Amniotic stem cell (primary cell): ENCODE data around the gene UCKL1.

Experiments used
- DNase-seq: peaks from one replicate; lab custom pipeline; 2025; lab: John Stamatoyannopoulos, UW

UCKL1 gene

DNA sequence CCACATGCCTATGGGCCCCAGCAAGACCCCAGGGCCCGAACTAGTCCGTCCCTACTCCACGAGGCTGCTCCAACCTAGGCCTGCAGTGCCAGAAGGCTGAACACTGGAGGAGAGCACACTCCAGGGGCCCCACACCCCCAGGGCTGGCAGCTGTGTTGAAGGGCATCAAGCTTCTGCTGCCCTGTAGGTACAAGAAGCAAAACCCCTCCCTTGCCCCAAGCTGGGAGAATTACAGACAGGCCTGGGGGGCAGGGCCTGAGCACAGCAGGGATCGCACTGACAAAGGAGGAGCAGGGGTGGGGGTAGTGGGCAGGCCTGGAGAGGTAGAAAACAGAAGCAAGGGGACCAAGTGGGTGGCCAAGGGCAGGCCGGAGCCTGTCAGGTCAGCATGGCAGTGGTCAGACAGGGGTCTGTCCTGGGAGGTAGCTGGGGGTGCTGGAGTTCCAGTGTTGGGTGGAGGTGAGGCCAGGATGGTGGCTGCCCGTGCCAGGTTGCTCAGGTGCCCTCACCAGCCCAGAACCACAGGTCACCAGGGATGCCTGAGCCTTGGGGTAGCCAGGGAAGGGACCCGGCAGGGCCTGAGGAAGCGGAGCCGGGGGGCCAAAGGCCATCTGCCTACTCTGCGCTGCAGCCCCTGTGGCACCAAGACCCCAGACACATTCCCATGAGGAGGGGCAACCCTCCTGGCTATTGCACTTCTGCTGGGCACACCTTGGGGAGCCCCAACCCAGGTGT is 2.9 kb upstream of the UCKL1 start:
- DNase-seq, result no peak

DNA sequence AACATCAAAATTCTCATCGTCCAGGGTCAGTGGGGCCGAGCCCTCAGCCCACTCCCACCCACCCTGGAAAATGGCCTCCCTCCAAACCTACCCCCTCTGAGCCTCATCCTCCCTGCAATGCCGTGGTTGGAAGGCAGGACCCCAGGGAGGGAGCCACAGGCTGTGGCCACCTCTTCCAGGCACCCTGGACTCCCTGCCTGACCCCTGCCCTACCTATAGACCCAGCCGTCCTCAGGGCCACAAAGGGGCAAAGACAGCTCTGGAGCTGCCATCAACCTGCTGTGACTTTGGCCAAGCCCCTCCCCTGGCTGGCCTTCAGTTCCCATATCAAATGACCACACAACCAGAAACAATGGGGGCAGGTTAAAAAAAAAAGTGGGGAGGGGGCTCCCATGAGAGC is 2.3 kb upstream of the UCKL1 start:
- DNase-seq, result no peak

GRCh38 chr20:63957690-63958441 is 1.6 kb upstream of the UCKL1 start:
- DNase-seq, result no peak

DNA sequence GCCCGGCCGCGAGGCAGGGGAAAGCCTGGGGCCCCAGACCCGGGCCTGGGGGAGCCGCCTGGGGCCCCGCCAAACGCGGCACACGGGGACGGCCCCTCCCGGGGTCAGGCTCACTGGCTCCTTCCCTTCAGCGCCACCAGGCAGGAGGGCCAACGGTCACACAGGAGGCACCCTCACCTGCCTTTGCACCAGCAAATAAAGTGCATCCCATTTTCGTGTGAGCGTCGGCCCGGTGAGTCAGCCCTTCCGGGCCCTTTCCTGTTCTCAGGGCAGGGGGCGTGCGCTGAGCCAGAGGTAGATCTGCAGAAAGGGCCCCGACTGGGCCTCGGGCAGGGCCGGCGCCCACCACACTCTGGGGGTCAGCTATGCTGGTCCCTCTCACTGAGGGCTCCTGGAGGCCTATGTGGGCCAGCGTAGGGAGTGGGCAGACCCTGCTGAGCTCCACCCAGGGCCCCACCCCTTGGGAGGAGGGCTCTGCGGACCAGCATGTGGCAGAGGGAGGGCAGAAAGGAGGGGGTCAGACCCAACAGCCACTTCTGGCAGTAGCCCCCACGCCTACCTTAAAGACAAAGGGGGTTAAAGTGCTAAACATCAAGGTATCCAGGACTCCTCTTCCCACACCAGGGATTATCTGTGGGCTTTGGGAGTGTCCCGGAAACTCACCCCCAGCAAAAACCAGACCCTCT is 931 bp upstream of the UCKL1 start:
- no peak for DNase-seq

DNA sequence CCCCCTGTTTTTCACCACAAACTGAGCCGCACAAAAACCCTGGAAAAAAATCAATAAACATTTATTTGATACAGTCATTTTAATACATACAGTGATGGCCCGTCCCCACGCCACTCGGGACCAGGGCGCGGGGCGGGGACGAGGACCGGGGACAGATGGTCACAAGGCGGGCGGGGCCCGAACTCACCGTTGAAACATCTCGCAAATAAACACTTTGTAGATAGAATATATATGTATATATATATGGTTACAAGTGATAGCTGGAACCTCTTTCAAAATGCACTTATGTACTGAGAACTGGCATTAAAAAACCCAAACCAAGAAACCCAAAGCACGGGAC is 418 bp upstream of the UCKL1 start:
- DNase-seq, result no peak

DNA sequence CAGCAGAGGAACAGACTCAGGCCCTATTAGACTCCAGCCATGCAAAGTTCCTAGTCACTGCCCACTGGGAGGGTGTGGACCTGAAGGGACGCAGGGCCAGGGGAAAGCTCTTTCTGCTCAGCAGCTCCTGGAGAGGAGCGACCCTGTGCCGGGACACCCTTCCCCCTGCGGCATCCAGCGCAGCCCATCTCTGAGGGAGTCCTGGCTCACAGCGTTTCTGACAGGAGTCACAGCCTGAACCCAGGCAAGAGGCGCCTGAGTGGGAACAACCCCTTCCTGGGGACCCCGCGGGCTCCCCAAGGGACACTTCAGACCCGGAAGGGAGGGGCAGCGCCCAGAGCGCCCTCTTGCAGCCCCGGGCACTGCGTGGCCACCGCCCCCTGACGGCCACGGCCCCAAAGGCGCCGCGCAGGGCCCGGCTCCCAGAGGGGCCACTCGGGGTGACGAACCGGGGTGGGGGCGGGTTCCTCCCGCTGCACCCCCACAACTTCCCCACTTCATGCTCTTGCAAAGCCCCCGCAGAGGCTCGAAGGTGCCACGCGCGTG is 862 bp downstream of the UCKL1 start:
- DNase-seq, result no peak

DNA sequence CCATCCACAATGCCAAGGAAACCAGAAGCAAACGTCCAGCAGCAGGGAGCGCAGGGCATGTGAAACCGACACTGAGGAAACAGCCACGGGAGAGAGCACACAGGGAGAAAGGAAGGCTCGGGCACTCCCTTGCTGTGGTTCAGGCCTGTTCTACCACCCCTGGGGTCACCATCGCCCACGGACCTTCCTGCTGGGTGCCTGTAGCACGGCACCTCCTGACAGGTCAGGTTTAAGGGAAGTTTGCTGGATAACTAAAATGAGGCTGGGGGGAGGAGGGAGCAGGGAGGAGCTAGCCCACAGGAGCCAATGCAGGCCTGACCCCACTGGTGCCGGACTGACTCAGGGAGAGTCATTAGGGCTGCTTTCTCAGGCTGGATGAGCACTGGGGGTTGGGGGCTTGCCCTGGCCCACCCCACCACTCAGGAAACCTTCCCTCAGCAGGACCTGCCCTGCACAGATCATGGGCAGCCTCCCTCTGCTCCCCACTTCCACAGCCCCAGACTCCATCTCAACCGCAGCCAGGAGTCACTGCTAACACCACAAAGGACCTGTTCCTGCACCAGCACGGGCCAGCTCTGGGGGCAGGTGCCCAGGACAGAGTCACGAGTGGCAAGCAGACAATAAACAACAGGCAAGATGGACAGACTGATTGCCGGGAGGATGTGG is 2.3 kb downstream of the UCKL1 start:
- no peak for DNase-seq

- DNase-seq, result no peak
Observed at GRCh38 chr20:63952769-63953168, 3.4 kb downstream of the UCKL1 start.

DNA sequence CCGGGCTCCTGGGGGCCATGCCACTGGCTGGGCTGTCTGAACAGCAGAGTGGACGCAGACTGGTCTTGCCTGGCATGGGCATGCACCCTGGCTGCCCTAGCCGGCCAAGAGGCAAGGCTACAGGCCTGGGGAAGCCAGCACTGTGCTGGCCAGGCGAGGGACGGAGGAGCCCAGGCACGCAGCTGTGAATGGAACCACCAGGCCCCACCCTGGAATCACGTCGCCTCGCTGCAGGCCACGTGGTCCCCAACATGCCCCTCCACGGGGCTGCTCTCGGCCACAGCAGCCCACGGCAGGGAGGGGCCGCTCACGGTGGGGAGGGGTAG is 4.0 kb downstream of the UCKL1 start:
- no peak for DNase-seq

GRCh38 chr20:63951398-63952209 is 4.6 kb downstream of the UCKL1 start:
- no peak for DNase-seq

GRCh38 chr20:63950701-63951397 is 5.4 kb downstream of the UCKL1 start:
- no peak for DNase-seq

GRCh38 chr20:63947638-63948456 is 8.4 kb downstream of the UCKL1 start:
- DNase-seq, result no peak

DNA sequence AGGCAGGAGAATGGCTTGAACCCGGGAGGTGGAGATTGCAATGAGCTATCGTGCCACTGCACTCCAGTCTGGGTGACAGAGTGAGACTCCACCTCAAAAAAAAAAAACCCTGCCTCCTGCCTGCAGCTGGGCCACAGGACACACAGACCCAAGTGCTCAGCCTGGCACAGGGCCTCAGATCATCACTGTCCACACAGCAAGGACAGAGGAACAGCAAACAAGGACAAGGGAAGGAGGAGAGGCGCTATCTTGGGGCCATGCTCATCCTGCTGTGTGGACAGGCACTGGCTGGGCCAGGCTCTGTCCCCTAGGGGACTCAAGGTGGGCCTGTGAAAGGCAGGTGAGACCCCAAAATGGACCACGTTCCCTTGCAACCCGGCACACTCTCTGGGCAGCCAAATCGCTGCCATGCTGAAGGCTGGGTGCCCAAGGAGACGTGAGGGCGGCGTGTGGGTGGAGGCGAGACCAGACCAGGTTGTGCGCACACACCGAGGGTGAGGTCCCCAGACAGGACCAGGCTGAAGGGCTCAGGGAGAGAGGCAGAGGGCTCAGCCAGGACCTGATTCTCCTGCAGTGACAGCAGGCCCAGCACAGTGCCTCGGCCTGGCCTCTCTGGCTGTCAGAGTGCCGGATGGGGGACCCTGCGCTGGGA is 9.1 kb downstream of the UCKL1 start:
- no peak for DNase-seq

- DNase-seq, result no peak
Observed at GRCh38 chr20:63945921-63946920, 10.0 kb downstream of the UCKL1 start.

DNA sequence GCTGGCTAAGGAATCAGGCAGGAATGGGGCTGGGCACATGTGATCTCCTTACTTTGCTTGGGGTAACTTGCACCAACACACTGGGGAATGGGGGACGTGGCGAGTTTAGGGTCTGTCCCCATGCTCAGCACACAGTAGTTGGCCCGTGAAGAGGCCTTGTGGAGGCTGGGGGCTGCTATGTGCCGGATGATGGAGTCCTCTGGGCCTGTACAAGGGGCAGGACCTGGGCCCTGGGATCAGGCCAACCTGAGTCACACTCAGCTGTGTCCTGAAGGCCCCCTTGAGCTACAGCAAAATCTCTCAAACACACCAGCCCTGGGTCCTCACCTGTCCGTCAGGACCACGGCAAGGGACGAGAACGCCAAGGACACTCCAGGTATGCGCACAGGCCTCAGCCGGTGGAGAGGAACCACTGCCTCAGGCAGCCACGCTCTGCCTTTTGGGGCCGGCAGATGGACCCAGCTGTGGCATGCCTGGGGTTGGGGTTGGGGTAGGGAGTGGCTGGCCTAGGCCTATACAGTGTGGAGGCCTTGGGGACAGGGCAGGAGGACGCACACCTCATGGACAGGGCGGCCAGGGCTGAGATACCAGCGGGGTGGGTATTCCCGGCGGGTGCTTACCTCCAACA is 11.1 kb downstream of the UCKL1 start:
- DNase-seq, result no peak

- no peak for DNase-seq
Observed at GRCh38 chr20:63944078-63944941, 11.9 kb downstream of the UCKL1 start.

GRCh38 chr20:63943808-63944077 is 12.5 kb downstream of the UCKL1 start:
- no peak for DNase-seq
